CD4-positive, alpha-beta T cell treated with Interleukin-21 for 1 hour (primary cell): ENCODE measurements around the gene PTF1A.

ENCODE experiments used
- DNase-seq: peaks from one replicate; pipeline ENCODE4 v3.0.0-alpha.2; 2020

PTF1A gene

GRCh38 chr10:23187155-23187554, 5.0 kb upstream of the PTF1A start:
- DNase-seq = no peak

- DNase-seq = no peak
Measured at GRCh38 chr10:23189024-23189423, 3.1 kb upstream of the PTF1A start.

GRCh38 chr10:23190872-23191763, 994 bp upstream of the PTF1A start:
- no peak for DNase-seq

GRCh38 chr10:23192712-23193434, 761 bp downstream of the PTF1A start:
- DNase-seq = no peak

- DNase-seq = no peak
Measured at GRCh38 chr10:23193435-23194074, 1.4 kb downstream of the PTF1A start.

- no peak for DNase-seq
Measured at GRCh38 chr10:23194471-23194965, 2.4 kb downstream of the PTF1A start.

- DNase-seq = no peak
Measured at GRCh38 chr10:23194966-23195845, 3.1 kb downstream of the PTF1A start.

- no peak for DNase-seq
Measured at GRCh38 chr10:23195846-23196600, 3.9 kb downstream of the PTF1A start.

GRCh38 chr10:23196915-23197314, 4.8 kb downstream of the PTF1A start:
- DNase-seq = no peak

GRCh38 chr10:23197416-23197861, 5.3 kb downstream of the PTF1A start:
- no peak for DNase-seq

GRCh38 chr10:23198610-23198939, 6.5 kb downstream of the PTF1A start:
- DNase-seq = no peak

GRCh38 chr10:23198940-23199767, 7.0 kb downstream of the PTF1A start:
- no peak for DNase-seq

GRCh38 chr10:23199768-23200511, 7.8 kb downstream of the PTF1A start:
- DNase-seq = no peak

- DNase-seq = no peak
Measured at GRCh38 chr10:23200586-23200985, 8.5 kb downstream of the PTF1A start.

- DNase-seq = no peak
Measured at GRCh38 chr10:23200997-23201652, 9.0 kb downstream of the PTF1A start.

GRCh38 chr10:23201837-23202236, 9.7 kb downstream of the PTF1A start:
- DNase-seq = no peak

- no peak for DNase-seq
Measured at GRCh38 chr10:23202779-23203178, 10.7 kb downstream of the PTF1A start.

GRCh38 chr10:23203369-23204325, 11.5 kb downstream of the PTF1A start:
- no peak for DNase-seq
